HEK293 (cell line): Measurements from ENCODE around the gene RNF31.
"Not testable (repeated sequence)": the region's sequence is repeated elsewhere in the genome, so short reads cannot be mapped to it uniquely, and the experiment has no call there.

Experiments
- CTCF ChIA-PET: fragments of 350-600 bp; formaldehyde crosslinking; extraction: SDS; loops from one replicate; lab custom pipeline; 2021; ENCODE audit warnings: antibody characterized with exemption; lab: Yijun Ruan, JAX
- POLR2A ChIA-PET: fragments of 300-600 bp; formaldehyde crosslinking; extraction: SDS; loops from one replicate; lab custom pipeline; 2020; ENCODE audit warnings: antibody characterized with exemption, inconsistent platforms; lab: Yijun Ruan, JAX
- H3K27ac ChIP-seq: fragments of 200-500 bp; sonication (Bioruptor generic); 2 replicates; pipeline ENCODE4 v1.5.1; 2014; ENCODE audit warnings: low read depth, low read length, control low read depth, inconsistent platforms; ENCODE audit errors: extremely low read depth
- H3K36me3 ChIP-seq, 2 experiments: fragments of 200-500 bp in 1 of 2; sonication (Bioruptor generic) in 1 of 2; 1 replicate in 1 of 2; 2 replicates in 1 of 2; pipeline ENCODE4 v1.5.1; 2014 to 2017; ENCODE audit warnings: inconsistent platforms in 2 of 2, low read length in 2 of 2; ENCODE audit not compliant: control insufficient read depth in 2 of 2, insufficient read depth in 1 of 2
- H3K4me1 ChIP-seq: fragments of 200-500 bp; sonication (Bioruptor generic); 2 replicates; pipeline ENCODE4 v1.5.1; 2014; ENCODE audit warnings: mild to moderate bottlenecking, low read length, inconsistent platforms; ENCODE audit not compliant: control insufficient read depth, insufficient read depth
- H3K4me3 ChIP-seq: 2 replicates; pipeline ENCODE4 v1.5.1; 2011; ENCODE audit warnings: low read depth, mild to moderate bottlenecking, control low read depth, low read length, moderate library complexity
- H3K9me3 ChIP-seq: fragments of 200-500 bp; sonication (Bioruptor generic); 2 replicates; pipeline ENCODE4 v1.5.1; 2014; ENCODE audit warnings: low read depth, low read length, inconsistent platforms; ENCODE audit not compliant: control insufficient read depth, insufficient read depth
- EGR2 ChIP-seq: fragments of 450-650 bp; formaldehyde crosslinking; IDR thresholded peaks from 2 replicates; pipeline ENCODE4 v1.5.1; 2016; ENCODE audit warnings: low read depth, missing biosample characterization, missing genetic modification characterization
- GLIS1 ChIP-seq: fragments of 450-650 bp; formaldehyde crosslinking; IDR thresholded peaks from 2 replicates; pipeline ENCODE4 v1.5.1; 2016; ENCODE audit warnings: missing biosample characterization, missing genetic modification characterization
- KLF1 ChIP-seq: fragments of 450-650 bp; formaldehyde crosslinking; IDR thresholded peaks from 2 replicates; pipeline ENCODE4 v1.5.1; 2016; ENCODE audit warnings: missing biosample characterization, missing genetic modification characterization
- KLF10 ChIP-seq: fragments of 450-650 bp; IDR thresholded peaks from 2 replicates; pipeline ENCODE4 v1.5.1; 2018; ENCODE audit warnings: missing biosample characterization, mild to moderate bottlenecking, missing genetic modification characterization
- KLF7 ChIP-seq: fragments of 450-650 bp; formaldehyde crosslinking; IDR thresholded peaks from 2 replicates; pipeline ENCODE4 v1.5.1; 2016; ENCODE audit warnings: missing biosample characterization, missing genetic modification characterization, borderline replicate concordance
- MYNN ChIP-seq: fragments of 450-650 bp; formaldehyde crosslinking; IDR thresholded peaks from 2 replicates; pipeline ENCODE4 v1.5.1; 2016; ENCODE audit warnings: missing biosample characterization, missing genetic modification characterization, borderline replicate concordance
- MZF1 ChIP-seq: fragments of 450-650 bp; formaldehyde crosslinking; IDR thresholded peaks from 2 replicates; pipeline ENCODE4 v1.5.1; 2017; ENCODE audit warnings: missing biosample characterization, missing genetic modification characterization, borderline replicate concordance
- OVOL3 ChIP-seq: fragments of 450-650 bp; formaldehyde crosslinking; IDR thresholded peaks from 2 replicates; pipeline ENCODE4 v1.5.1; 2016; ENCODE audit warnings: missing biosample characterization, missing genetic modification characterization
- ZBTB1 ChIP-seq: fragments of 450-650 bp; formaldehyde crosslinking; IDR thresholded peaks from 2 replicates; pipeline ENCODE4 v1.5.1; 2016; ENCODE audit warnings: missing biosample characterization, missing genetic modification characterization
- ZBTB20 ChIP-seq: fragments of 450-650 bp; formaldehyde crosslinking; IDR thresholded peaks from 2 replicates; pipeline ENCODE4 v1.5.1; 2016; ENCODE audit warnings: missing biosample characterization, missing genetic modification characterization
- ZFHX2 ChIP-seq: fragments of 450-650 bp; formaldehyde crosslinking; conservative IDR thresholded peaks from 2 replicates; pipeline ENCODE4 v1.5.1; 2016; ENCODE audit warnings: missing biosample characterization, missing genetic modification characterization
- ZNF121 ChIP-seq: fragments of 450-650 bp; formaldehyde crosslinking; IDR thresholded peaks from 2 replicates; pipeline ENCODE4 v1.5.1; 2016; ENCODE audit warnings: missing biosample characterization, missing genetic modification characterization
- ZNF146 ChIP-seq: fragments of 450-650 bp; formaldehyde crosslinking; IDR thresholded peaks from 2 replicates; pipeline ENCODE4 v1.5.1; 2016; ENCODE audit warnings: missing biosample characterization, missing genetic modification characterization
- ZNF214 ChIP-seq: fragments of 450-650 bp; formaldehyde crosslinking; IDR thresholded peaks from 2 replicates; pipeline ENCODE4 v1.5.1; 2017; ENCODE audit warnings: missing biosample characterization, mild to moderate bottlenecking, missing genetic modification characterization, borderline replicate concordance
- ZNF274 ChIP-seq, 2 experiments: fragments of 200-500 bp in 1 of 2; fragments of 450-650 bp in 1 of 2; sonication (Bioruptor generic) in 1 of 2; formaldehyde crosslinking in 1 of 2; IDR thresholded peaks; 2 replicates each; pipeline versions ENCODE4 v1.5.1 to v1.6.1; 2014 to 2016; ENCODE audit warnings: borderline replicate concordance in 1 of 2, inconsistent platforms in 1 of 2, low read length in 1 of 2, missing biosample characterization in 1 of 2, missing genetic modification characterization in 1 of 2
- ZNF514 ChIP-seq: fragments of 450-650 bp; formaldehyde crosslinking; IDR thresholded peaks from 2 replicates; pipeline ENCODE4 v1.5.1; 2016; ENCODE audit warnings: missing biosample characterization, missing genetic modification characterization
- ZNF548 ChIP-seq: fragments of 450-650 bp; formaldehyde crosslinking; IDR thresholded peaks from 2 replicates; pipeline ENCODE4 v1.5.1; 2016; ENCODE audit warnings: missing biosample characterization, missing genetic modification characterization
- ZNF558 ChIP-seq: fragments of 450-650 bp; formaldehyde crosslinking; IDR thresholded peaks from 2 replicates; pipeline ENCODE4 v1.5.1; 2016; ENCODE audit warnings: missing biosample characterization, missing genetic modification characterization
- ZNF600 ChIP-seq: fragments of 450-650 bp; formaldehyde crosslinking; IDR thresholded peaks from 2 replicates; pipeline ENCODE4 v1.5.1; 2016; ENCODE audit warnings: missing biosample characterization, missing genetic modification characterization
- ZNF660 ChIP-seq: fragments of 450-650 bp; IDR thresholded peaks from 2 replicates; pipeline ENCODE4 v1.5.1; 2018; ENCODE audit warnings: missing biosample characterization, mild to moderate bottlenecking, missing genetic modification characterization
- ZNF670 ChIP-seq: fragments of 450-650 bp; formaldehyde crosslinking; IDR thresholded peaks from 2 replicates; pipeline ENCODE4 v1.5.1; 2016; ENCODE audit warnings: missing biosample characterization, missing genetic modification characterization, low read depth
- ZNF768 ChIP-seq: fragments of 450-650 bp; formaldehyde crosslinking; IDR thresholded peaks from 2 replicates; pipeline ENCODE4 v1.5.1; 2018; ENCODE audit warnings: missing biosample characterization, mild to moderate bottlenecking, missing genetic modification characterization
- ZXDB ChIP-seq: fragments of 450-650 bp; formaldehyde crosslinking; IDR thresholded peaks from 2 replicates; pipeline ENCODE4 v1.5.1; 2016; ENCODE audit warnings: missing biosample characterization, missing genetic modification characterization
- TF ChIP-seq, protein P1 (sequence below): fragments of 450-650 bp; formaldehyde crosslinking; IDR thresholded peaks from 2 replicates; pipeline ENCODE4 v1.5.1; 2016; ENCODE audit warnings: missing biosample characterization, missing genetic modification characterization
- TF ChIP-seq, protein P2 (sequence below): fragments of 450-650 bp; formaldehyde crosslinking; IDR thresholded peaks from 2 replicates; pipeline ENCODE4 v1.5.1; 2016; ENCODE audit warnings: missing biosample characterization, missing genetic modification characterization

Gene RNF31

DNA sequence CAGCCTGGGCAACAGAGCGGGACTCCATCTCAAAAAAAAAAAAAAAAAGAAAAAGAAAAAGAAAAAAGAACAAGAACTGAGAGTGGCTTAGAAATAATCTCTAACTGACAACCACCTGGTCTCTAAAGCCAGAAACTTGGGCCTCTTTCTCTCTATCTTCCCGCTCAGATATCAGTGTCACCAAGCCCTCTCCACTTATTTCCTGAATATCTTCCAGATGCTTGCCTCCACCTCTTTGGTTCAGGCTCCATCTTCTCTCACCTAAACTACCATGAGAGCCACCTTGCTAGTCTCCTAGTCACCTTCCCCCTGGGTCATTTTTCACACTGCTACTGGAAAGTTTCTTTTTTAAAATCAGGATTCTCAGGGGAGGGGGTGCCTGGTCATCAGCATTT is 49.8 kb downstream of the RNF31 start (continued):
- TF ChIP-seq ZNF670: no peak
- no peak for TF ChIP-seq ZNF600
- TF ChIP-seq GLIS1 (tag by site-specific recombination): no peak
- no peak for TF ChIP-seq KLF10 (tag by site-specific recombination)
- no peak for TF ChIP-seq ZNF121
- TF ChIP-seq ZBTB1: no peak
- no peak for TF ChIP-seq ZNF214 (tag by site-specific recombination)
- TF ChIP-seq KLF1 (tag by site-specific recombination): no peak
- TF ChIP-seq, all 188 proteins: peak for 0

DNA sequence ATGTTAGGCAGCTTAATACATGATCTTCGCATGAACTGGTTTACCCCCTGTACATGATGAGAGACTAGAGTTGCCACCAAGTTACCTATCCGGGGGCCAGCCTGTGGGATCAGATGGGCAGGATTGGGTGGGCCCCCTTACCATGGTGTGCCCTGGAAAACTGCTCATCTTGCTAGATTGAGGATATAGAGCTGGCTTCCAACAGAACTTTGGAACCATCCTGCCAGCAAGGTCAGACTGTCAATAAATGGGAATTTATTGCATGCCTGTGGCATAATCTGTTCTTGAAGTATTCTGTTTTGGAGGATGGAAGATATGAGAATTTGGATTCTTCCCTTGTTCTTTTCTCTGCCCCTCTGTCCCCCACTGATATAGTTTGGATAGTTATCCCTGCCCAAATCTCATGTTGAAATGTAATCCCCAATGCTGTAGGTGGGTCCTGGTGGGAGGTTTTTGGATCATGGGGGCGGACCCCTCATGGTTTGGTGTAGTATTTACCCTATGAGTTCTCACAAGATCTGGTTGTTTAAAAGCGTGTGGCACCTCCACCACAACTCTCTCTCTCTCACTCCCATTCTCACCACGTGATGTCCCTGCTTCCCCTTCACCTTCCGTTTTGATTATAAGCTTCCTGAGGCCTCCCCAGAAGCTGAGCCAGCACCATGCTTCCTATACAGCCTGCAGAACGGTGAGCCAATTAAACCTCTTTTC is 51.7 kb downstream of the RNF31 start:
- peaks cover 4 to 31% of the 10 kb centered on the region in 2 experiments; a peak in 2 of 3 replicates for H3K36me3 ChIP-seq
- H3K9me3 ChIP-seq: no peaks in the 10 kb centered on the region
- H3K4me1 ChIP-seq: peaks cover 4% of the 10 kb centered on the region; the same call in 1 of the 2 replicates
- TF ChIP-seq ZNF514 (tag by site-specific recombination): no peak
- TF ChIP-seq MZF1 (tag by site-specific recombination): no peak
- TF ChIP-seq ZNF768 (tag by site-specific recombination): no peak
- peak; percentile 61 for TF ChIP-seq ZFHX2 (tag by site-specific recombination)
- no peak for TF ChIP-seq OVOL3 (tag by site-specific recombination)
- TF ChIP-seq ZNF146 (tag by site-specific recombination): no peak
- no peak for TF ChIP-seq KLF7 (tag by site-specific recombination)
- no peak for TF ChIP-seq ZNF558 (tag by site-specific recombination)
- TF ChIP-seq GLIS1 (tag by site-specific recombination): 0 out of 2 replicates have a peak, but pooled peaks have one; percentile 11
- TF ChIP-seq ZNF274 (IDR thresholded peaks at IDR 0.05; ENCODE audit: low read length): no peak
- TF ChIP-seq ZNF274 (tag by site-specific recombination; IDR thresholded peaks at IDR 0.05; ENCODE audit: borderline replicate concordance): peak; percentile 62; the same call in 1 of the 2 replicates
- TF ChIP-seq, protein P1, sequence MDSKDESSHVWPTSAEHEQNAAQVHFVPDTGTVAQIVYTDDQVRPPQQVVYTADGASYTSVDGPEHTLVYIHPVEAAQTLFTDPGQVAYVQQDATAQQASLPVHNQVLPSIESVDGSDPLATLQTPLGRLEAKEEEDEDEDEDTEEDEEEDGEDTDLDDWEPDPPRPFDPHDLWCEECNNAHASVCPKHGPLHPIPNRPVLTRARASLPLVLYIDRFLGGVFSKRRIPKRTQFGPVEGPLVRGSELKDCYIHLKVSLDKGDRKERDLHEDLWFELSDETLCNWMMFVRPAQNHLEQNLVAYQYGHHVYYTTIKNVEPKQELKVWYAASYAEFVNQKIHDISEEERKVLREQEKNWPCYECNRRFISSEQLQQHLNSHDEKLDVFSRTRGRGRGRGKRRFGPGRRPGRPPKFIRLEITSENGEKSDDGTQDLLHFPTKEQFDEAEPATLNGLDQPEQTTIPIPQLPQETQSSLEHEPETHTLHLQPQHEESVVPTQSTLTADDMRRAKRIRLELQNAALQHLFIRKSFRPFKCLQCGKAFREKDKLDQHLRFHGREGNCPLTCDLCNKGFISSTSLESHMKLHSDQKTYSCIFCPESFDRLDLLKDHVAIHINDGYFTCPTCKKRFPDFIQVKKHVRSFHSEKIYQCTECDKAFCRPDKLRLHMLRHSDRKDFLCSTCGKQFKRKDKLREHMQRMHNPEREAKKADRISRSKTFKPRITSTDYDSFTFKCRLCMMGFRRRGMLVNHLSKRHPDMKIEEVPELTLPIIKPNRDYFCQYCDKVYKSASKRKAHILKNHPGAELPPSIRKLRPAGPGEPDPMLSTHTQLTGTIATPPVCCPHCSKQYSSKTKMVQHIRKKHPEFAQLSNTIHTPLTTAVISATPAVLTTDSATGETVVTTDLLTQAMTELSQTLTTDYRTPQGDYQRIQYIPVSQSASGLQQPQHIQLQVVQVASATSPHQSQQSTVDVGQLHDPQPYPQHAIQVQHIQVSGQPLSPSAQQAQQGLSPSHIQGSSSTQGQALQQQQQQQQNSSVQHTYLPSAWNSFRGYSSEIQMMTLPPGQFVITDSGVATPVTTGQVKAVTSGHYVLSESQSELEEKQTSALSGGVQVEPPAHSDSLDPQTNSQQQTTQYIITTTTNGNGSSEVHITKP (tag by site-specific recombination): no peak
- no peak for TF ChIP-seq ZNF660
- TF ChIP-seq ZNF548 (tag by site-specific recombination): no peak
- TF ChIP-seq, protein P2, sequence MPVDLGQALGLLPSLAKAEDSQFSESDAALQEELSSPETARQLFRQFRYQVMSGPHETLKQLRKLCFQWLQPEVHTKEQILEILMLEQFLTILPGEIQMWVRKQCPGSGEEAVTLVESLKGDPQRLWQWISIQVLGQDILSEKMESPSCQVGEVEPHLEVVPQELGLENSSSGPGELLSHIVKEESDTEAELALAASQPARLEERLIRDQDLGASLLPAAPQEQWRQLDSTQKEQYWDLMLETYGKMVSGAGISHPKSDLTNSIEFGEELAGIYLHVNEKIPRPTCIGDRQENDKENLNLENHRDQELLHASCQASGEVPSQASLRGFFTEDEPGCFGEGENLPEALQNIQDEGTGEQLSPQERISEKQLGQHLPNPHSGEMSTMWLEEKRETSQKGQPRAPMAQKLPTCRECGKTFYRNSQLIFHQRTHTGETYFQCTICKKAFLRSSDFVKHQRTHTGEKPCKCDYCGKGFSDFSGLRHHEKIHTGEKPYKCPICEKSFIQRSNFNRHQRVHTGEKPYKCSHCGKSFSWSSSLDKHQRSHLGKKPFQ (tag by site-specific recombination): peak; percentile 46; the same call in 1 of the 2 replicates
- no peak for TF ChIP-seq MYNN (tag by site-specific recombination)
- peak; percentile 60 for TF ChIP-seq EGR2 (tag by site-specific recombination)
- no peak for TF ChIP-seq ZXDB (tag by site-specific recombination)
- TF ChIP-seq ZBTB20: no peak
- ChIA-PET CTCF (no interaction called here), POLR2A (interaction anchor here (1.6 to 2.0 kb wide), 2 partner anchors 10 to 14 kb away, joined by 4 to 7 read pairs; partner anchors contain the start of genes CHMP4A and IPO4)
- H3K27ac ChIP-seq: peak overlapping the region; percentile 25; the same call in 1 of the 2 replicates
- no peak overlapping the region for H3K4me3 ChIP-seq

DNA sequence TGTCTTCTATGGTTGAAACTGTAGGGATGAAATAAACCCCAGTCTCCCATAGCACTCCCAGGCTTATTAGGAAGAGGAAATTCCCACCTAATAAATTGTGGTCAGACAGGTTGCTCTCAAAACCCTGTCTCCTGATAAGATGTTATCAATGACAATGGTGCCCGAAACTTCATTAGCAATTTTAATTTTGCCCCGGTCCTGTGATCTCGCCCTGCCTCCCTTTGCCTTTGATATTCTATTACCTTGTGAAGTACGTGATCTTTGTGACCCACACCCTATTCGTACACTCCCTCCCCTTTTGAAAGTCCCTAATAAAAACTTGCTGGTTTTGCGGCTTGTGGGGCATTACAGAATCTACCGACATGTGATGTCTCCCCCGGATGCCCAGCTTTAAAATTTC is 55.2 kb downstream of the RNF31 start:
- H3K9me3 ChIP-seq, H3K27ac ChIP-seq, CTCF ChIA-PET, H3K4me1 ChIP-seq, H3K4me3 ChIP-seq: not testable (repeated sequence)
- H3K36me3 ChIP-seq: peaks cover 7 to 54% of the 10 kb centered on the region in 2 experiments; a peak in 2 of 3 replicates
- POLR2A ChIA-PET: interaction anchor here (0.9 kb wide), 1 partner anchor 11 kb away, joined by 3 read pairs; the partner anchor contains the start of gene CHMP4A

DNA sequence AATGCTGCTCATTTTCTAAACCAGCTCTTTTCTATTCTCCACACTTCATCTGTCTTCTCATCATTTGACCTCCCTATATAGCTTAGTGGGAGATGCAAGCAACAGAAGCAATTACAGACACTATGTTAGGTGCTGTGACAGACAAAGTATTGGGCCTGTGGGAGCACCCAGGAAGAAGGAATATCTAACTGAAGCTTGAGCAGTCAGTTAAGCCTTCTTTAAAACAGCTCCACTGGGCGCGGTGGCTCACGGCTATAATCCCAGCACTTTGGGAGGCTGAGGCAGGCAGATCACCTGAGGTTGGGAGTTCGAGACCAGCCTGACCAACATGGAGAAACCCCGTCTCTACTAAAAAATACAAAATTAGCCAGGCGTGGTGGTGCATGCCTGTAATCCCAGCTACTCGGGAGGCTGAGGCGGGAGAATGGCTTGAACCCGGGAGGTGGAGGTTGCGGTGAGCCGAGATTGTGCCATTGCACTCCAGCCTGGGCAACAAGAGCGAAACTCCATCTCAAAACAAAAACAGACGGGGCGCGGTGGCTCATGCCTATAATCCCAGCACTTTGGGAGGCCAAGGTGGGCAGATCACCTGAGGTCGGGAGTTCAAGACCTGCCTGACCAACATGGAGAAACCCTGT is 56.1 kb downstream of the RNF31 start:
- POLR2A ChIA-PET: interaction anchor here (0.9 kb wide), 1 partner anchor 10 kb away, joined by 3 read pairs; the partner anchor contains the start of gene CHMP4A
- H3K4me3 ChIP-seq, H3K9me3 ChIP-seq, CTCF ChIA-PET, H3K4me1 ChIP-seq, H3K27ac ChIP-seq: not testable (repeated sequence)
- H3K36me3 ChIP-seq: peaks cover 12 to 62% of the 10 kb centered on the region in 2 experiments
